Endothelial cell of umbilical vein (primary cell): ENCODE data around the gene MTR. TPM values are rescaled to one million over a fixed set of nuclear protein-coding genes. Genes with fewer than 3 reads are reported as not detected.

Source experiments
- BruUV-seq: library from RNA; stranded (reverse); fragments of 400-500 nt; replicated peaks from 2 replicates; lab custom pipeline; 2021; lab: Mats Ljungman, UMichigan
- CTCF ChIA-PET: fragments of 300-600, 350-600 bp; sonication (Branson Sonifier 250); formaldehyde crosslinking; loops from one replicate; lab custom pipeline; 2021; ENCODE audit warnings: antibody characterized with exemption, inconsistent platforms; lab: Charles Lee
- POLR2A ChIA-PET: fragments of 300-600, 350-600 bp; sonication (Branson Sonifier 250); formaldehyde crosslinking; loops from one replicate; lab custom pipeline; 2021; ENCODE audit warnings: antibody characterized with exemption, inconsistent platforms; lab: Charles Lee
- DNase-seq: peaks from one replicate; pipeline ENCODE4 v3.0.0-alpha.2; 2011; ENCODE audit warnings: low read depth, low spot score
- FAIRE-seq: peaks from 2 replicates; lab custom pipeline; 2011; peaks lifted over from hg19 to GRCh38; lab: Jason Lieb, UNC
- H2AFZ ChIP-seq: 2 replicates; pipeline ENCODE4 v1.6.0; 2012; ENCODE audit warnings: low read depth, low read length, control low read depth, inconsistent platforms
- H3K27ac ChIP-seq: 2 replicates; pipeline ENCODE4 v1.5.1; 2011; ENCODE audit warnings: low read depth, mild to moderate bottlenecking, control low read depth, low read length, moderate library complexity; ENCODE audit not compliant: insufficient read depth
- H3K27me3 ChIP-seq, 2 experiments: 2 replicates each; pipeline versions ENCODE4 v1.6.0 to v1.6.1; 2011; ENCODE audit warnings: low read length in 2 of 2, mixed read lengths in 1 of 2; ENCODE audit not compliant: control insufficient read depth in 2 of 2, insufficient read depth in 2 of 2
- H3K36me3 ChIP-seq, 2 experiments: 2 replicates in 1 of 2; 3 replicates in 1 of 2; pipeline ENCODE4 v1.5.1; 2011; ENCODE audit warnings: low read length in 2 of 2, mild to moderate bottlenecking in 1 of 2, moderate library complexity in 1 of 2; ENCODE audit not compliant: control insufficient read depth in 2 of 2, insufficient read depth in 2 of 2; ENCODE audit errors: extremely low read depth in 1 of 2
- H3K4me1 ChIP-seq: 3 replicates; pipeline ENCODE4 v1.5.1; 2011; ENCODE audit warnings: mild to moderate bottlenecking, low read length; ENCODE audit not compliant: control insufficient read depth, insufficient read depth; ENCODE audit errors: extremely low read depth
- H3K4me2 ChIP-seq: 2 replicates; pipeline ENCODE4 v1.6.1; 2011; ENCODE audit warnings: low read length, control low read depth, mixed read lengths; ENCODE audit not compliant: insufficient read depth
- H3K4me3 ChIP-seq, 3 experiments: fragments of 200-600 bp in 1 of 3; sonication (generic), shearing (Covaris generic) in 1 of 3; replicated peaks in 1 of 3; 2 replicates each; pipeline ENCODE4 v1.5.1; 2011 to 2016; ENCODE audit warnings: control low read depth in 3 of 3, low read length in 3 of 3, mild to moderate bottlenecking in 2 of 3, inconsistent platforms in 1 of 3, low read depth in 1 of 3, moderate library complexity in 1 of 3; ENCODE audit not compliant: insufficient read depth in 1 of 3
- H3K79me2 ChIP-seq: 2 replicates; pipeline ENCODE4 v1.6.0; 2012; ENCODE audit warnings: low read length, inconsistent platforms; ENCODE audit not compliant: control insufficient read depth, insufficient read depth
- H3K9ac ChIP-seq: replicated peaks from 2 replicates; pipeline ENCODE3; 2011; ENCODE audit warnings: low read length, control low read depth; ENCODE audit not compliant: insufficient read depth; ENCODE audit errors: extremely low read depth
- H3K9me1 ChIP-seq: replicated peaks from 3 replicates; pipeline ENCODE4 v1.6.0; 2011; ENCODE audit warnings: mild to moderate bottlenecking, low read length; ENCODE audit not compliant: control insufficient read depth, insufficient read depth; ENCODE audit errors: extremely low read depth
- H3K9me3 ChIP-seq: replicated peaks from 2 replicates; pipeline ENCODE4 v1.5.1; 2012; ENCODE audit warnings: low read length, inconsistent platforms; ENCODE audit not compliant: control insufficient read depth, insufficient read depth
- H4K20me1 ChIP-seq: replicated peaks from 2 replicates; pipeline ENCODE3; 2011; ENCODE audit warnings: mild to moderate bottlenecking, low read length; ENCODE audit not compliant: control insufficient read depth, insufficient read depth; ENCODE audit errors: extremely low read depth
- EZH2 ChIP-seq: IDR thresholded peaks from 2 replicates; pipeline ENCODE4 v1.6.1; 2012; ENCODE audit warnings: borderline replicate concordance, low read depth, mild to moderate bottlenecking, moderate library complexity, low read length, inconsistent platforms; ENCODE audit not compliant: severe bottlenecking
- FOS ChIP-seq: IDR thresholded peaks from 2 replicates; pipeline ENCODE4 v1.6.1; 2011; ENCODE audit warnings: mild to moderate bottlenecking, low read length, moderate library complexity, borderline replicate concordance; ENCODE audit not compliant: insufficient read depth
- GATA2 ChIP-seq: IDR thresholded peaks from 2 replicates; pipeline ENCODE4 v1.7.0; 2011; ENCODE audit warnings: low read depth, mild to moderate bottlenecking, moderate library complexity, mixed read lengths, low read length; ENCODE audit not compliant: insufficient read length, insufficient read depth
- JUN ChIP-seq: IDR thresholded peaks from 2 replicates; pipeline ENCODE4 v1.6.1; 2011; ENCODE audit warnings: borderline replicate concordance, low read depth; ENCODE audit not compliant: insufficient read length, insufficient read depth
- MYC ChIP-seq: IDR thresholded peaks from one replicate; pipeline ENCODE4 v1.6.1; 2011; ENCODE audit warnings: mild to moderate bottlenecking, low read depth, low read length
- POLR2A ChIP-seq: IDR thresholded peaks from 2 replicates; pipeline ENCODE4 v1.6.1; 2012; ENCODE audit warnings: low read depth, mild to moderate bottlenecking, control low read depth, low read length
- POLR2AphosphoS5 ChIP-seq: IDR thresholded peaks from 2 replicates; pipeline ENCODE4 v1.6.1; 2012; ENCODE audit warnings: low read depth, mild to moderate bottlenecking, control low read depth, low read length, moderate library complexity; ENCODE audit not compliant: insufficient read depth
- dilution Hi-C: fragments of 300-500 bp; cut with MboI; formaldehyde crosslinking; loops from one replicate; pipeline ENCODE4 v1.15.0; 2019; ENCODE audit warnings: low sequenced_read_pairs; ENCODE audit not compliant: extremely low pct_ligation_motif_present
- intact Hi-C: fragments of 100-400 bp; cut with micrococcal nuclease; formaldehyde crosslinking; loops from one replicate; pipeline ENCODE4 v1.10.0; 2022
- polyA plus RNA-seq, 4 experiments: library from polyadenylated mRNA; depleted of rRNA in 3 of 4; stranded (reverse) in 3 of 4; unstranded in 1 of 4; fragments of >200 nt; gene quantifications; 2 replicates each; pipeline versions ENCODE4 v1.2.1 to v1.2.3, GENCODE V29; 2011 to 2012; ENCODE audit warnings: missing spikeins in 1 of 4
- total RNA-seq: library from RNA; stranded (reverse); gene quantifications from 2 replicates; pipeline ENCODE4 v1.2.3, GENCODE V29; 2021
- TF ChIP-seq, protein P1 (sequence below): IDR thresholded peaks from 2 replicates; pipeline ENCODE4 v1.6.1; 2011; ENCODE audit not compliant: insufficient read depth, insufficient read length
- TF ChIP-seq, protein P2 (sequence below), 2 donors: IDR thresholded peaks; 1 replicate in 1 of 2; 2 replicates in 1 of 2; pipeline ENCODE4 v1.5.1; 2011; ENCODE audit warnings: low read length in 2 of 2, mild to moderate bottlenecking in 2 of 2, moderate library complexity in 2 of 2, control low read depth in 1 of 2, inconsistent platforms in 1 of 2, low read depth in 1 of 2; ENCODE audit not compliant: insufficient read depth in 1 of 2; ENCODE audit errors: extremely low read depth in 1 of 2

The MTR gene
- total and polyA plus RNA-seq, 2 donors (not counting 3 experiments of a cell fraction or from before 2014, with no cell fraction given): 6.7 to 45.2 TPM

DNA sequence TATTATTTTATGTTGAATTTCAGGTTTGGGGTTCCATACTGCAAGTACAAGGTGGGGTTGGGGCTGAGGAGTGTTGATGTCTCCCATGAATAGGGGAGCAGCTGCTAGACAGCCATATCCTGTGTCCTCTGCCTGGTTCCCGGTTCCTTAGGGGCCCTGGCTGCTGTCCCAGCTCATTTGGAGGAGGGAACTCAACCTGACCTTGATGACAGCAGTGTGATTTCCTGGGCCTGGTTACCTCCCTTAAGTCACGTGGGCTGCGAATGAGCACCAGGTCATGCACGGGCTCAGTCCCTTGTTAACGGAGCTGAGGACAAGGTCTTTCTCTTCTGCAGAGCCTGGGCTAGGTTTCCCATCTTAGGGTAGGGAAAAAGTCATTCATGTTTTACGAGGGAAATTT, 85.1 kb downstream of the MTR start:
- Histone ChIP-seq H3K27ac (no peak overlapping the region), H4K20me1 (no peaks in the 10 kb centered on the region), H3K4me2 (no peak overlapping the region), H3K9me3 (no peaks in the 10 kb centered on the region), H3K36me3 (peaks cover 3 to 4% of the 10 kb centered on the region in 2 experiments), H3K4me3 (no peak overlapping the region), H3K9ac (no peak overlapping the region), H3K9me1 (no peaks in the 10 kb centered on the region), H3K27me3 (no peaks in the 10 kb centered on the region), H2AFZ (no peak overlapping the region), H3K79me2 (no peaks in the 10 kb centered on the region), H3K4me1 (no peaks in the 10 kb centered on the region)
- DNase-seq (no peak), FAIRE-seq (no peak)
- dilution Hi-C loops (no loop called here), intact Hi-C loops (no loop called here)
- CTCF ChIA-PET: interaction anchor here (1.1 kb wide), 1 partner anchor 121 kb away, joined by 4 read pairs; no protein-coding TSS in a partner anchor
- TF ChIP-seq POLR2A (no peak), FOS (no peak), MYC (no peak), JUN (no peak), EZH2 (no peak), GATA2 (no peak), POLR2AphosphoS5 (no peak)
- TF ChIP-seq, protein P1, sequence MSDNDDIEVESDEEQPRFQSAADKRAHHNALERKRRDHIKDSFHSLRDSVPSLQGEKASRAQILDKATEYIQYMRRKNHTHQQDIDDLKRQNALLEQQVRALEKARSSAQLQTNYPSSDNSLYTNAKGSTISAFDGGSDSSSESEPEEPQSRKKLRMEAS: no peak
- TF ChIP-seq, protein P2, sequence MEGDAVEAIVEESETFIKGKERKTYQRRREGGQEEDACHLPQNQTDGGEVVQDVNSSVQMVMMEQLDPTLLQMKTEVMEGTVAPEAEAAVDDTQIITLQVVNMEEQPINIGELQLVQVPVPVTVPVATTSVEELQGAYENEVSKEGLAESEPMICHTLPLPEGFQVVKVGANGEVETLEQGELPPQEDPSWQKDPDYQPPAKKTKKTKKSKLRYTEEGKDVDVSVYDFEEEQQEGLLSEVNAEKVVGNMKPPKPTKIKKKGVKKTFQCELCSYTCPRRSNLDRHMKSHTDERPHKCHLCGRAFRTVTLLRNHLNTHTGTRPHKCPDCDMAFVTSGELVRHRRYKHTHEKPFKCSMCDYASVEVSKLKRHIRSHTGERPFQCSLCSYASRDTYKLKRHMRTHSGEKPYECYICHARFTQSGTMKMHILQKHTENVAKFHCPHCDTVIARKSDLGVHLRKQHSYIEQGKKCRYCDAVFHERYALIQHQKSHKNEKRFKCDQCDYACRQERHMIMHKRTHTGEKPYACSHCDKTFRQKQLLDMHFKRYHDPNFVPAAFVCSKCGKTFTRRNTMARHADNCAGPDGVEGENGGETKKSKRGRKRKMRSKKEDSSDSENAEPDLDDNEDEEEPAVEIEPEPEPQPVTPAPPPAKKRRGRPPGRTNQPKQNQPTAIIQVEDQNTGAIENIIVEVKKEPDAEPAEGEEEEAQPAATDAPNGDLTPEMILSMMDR (IDR thresholded peaks at IDR 0.05; ENCODE audit: extremely low read depth in 1 of 2, insufficient read depth in 1 of 2, low read depth in 1 of 2, low read length in 2 of 2): no peak
- POLR2A ChIA-PET: no interaction called here
- no TSS peak for BruUV-seq
